Neural progenitor cell (in vitro differentiated cells): Measurements from ENCODE around the gene RNF213. TPM values are rescaled to one million over a fixed set of nuclear protein-coding genes. Genes with fewer than 3 reads are reported as not detected.

Experiments used
- DNase-seq: peaks from one replicate; pipeline ENCODE4 v3.0.0-alpha.2; 2016; ENCODE audit warnings: low spot score
- H2AFZ ChIP-seq: fragments of 200-600 bp; sonication (generic); replicated peaks from 2 replicates; pipeline ENCODE4 v1.6.1; 2016; ENCODE audit warnings: antibody characterized with exemption
- H3F3A ChIP-seq: fragments of 200-600 bp; sonication (generic); 2 replicates; pipeline ENCODE4 v1.6.1; 2016; ENCODE audit warnings: antibody characterized with exemption, low read depth
- H3K27ac ChIP-seq: fragments of 200-600 bp; sonication (generic); 2 replicates; pipeline ENCODE4 v1.5.1; 2016; ENCODE audit warnings: mild to moderate bottlenecking
- H3K27me3 ChIP-seq: fragments of 200-600 bp; sonication (generic); 2 replicates; pipeline ENCODE4 v1.6.1; 2016; ENCODE audit warnings: mild to moderate bottlenecking, moderate library complexity
- H3K36me3 ChIP-seq: fragments of 200-600 bp; sonication (generic); 2 replicates; pipeline ENCODE4 v1.5.1; 2016
- H3K4me1 ChIP-seq: fragments of 200-600 bp; sonication (generic); 2 replicates; pipeline ENCODE4 v1.6.1; 2016; ENCODE audit warnings: mixed run types
- H3K4me2 ChIP-seq: fragments of 200-600 bp; sonication (generic); 2 replicates; pipeline ENCODE4 v1.6.1; 2016
- H3K4me3 ChIP-seq: fragments of 200-600 bp; sonication (generic); 2 replicates; pipeline ENCODE4 v1.5.1; 2016
- H3K79me2 ChIP-seq: fragments of 200-600 bp; sonication (generic); 2 replicates; pipeline ENCODE4 v1.6.1; 2016; ENCODE audit warnings: low read depth
- H3K9ac ChIP-seq: fragments of 200-600 bp; sonication (generic); 2 replicates; pipeline ENCODE4 v1.6.1; 2016
- H3K9me3 ChIP-seq: fragments of 200-600 bp; sonication (generic); 2 replicates; pipeline ENCODE4 v1.5.1; 2016; ENCODE audit warnings: low read depth
- H4K20me1 ChIP-seq: fragments of 200-600 bp; sonication (generic); 2 replicates; pipeline ENCODE4 v1.6.1; 2016; ENCODE audit warnings: low read depth
- H3K27ac Mint-ChIP-seq: 3 replicates; pipeline ENCODE4 v1.8.0; 2021; ENCODE audit warnings: mixed read lengths
- H3K27me3 Mint-ChIP-seq: 2 replicates; pipeline ENCODE4 v1.8.0; 2022; ENCODE audit warnings: low read depth, mild to moderate bottlenecking, inconsistent platforms, moderate library complexity, mixed read lengths; ENCODE audit not compliant: insufficient read depth
- H3K36me3 Mint-ChIP-seq: 3 replicates; pipeline ENCODE4 v1.8.0; 2021; ENCODE audit warnings: mixed read lengths
- H3K4me1 Mint-ChIP-seq: 3 replicates; pipeline ENCODE4 v1.8.0; 2021; ENCODE audit warnings: mixed read lengths
- H3K4me3 Mint-ChIP-seq: 3 replicates; pipeline ENCODE4 v1.8.0; 2021; ENCODE audit warnings: mild to moderate bottlenecking, moderate library complexity, mixed read lengths
- H3K9me3 Mint-ChIP-seq: 3 replicates; pipeline ENCODE4 v1.8.0; 2020; ENCODE audit warnings: mixed read lengths
- CTCF ChIP-seq: fragments of 200-600 bp; sonication (generic); IDR thresholded peaks from 2 replicates; pipeline ENCODE4 v1.5.1; 2017; ENCODE audit warnings: antibody characterized with exemption, mild to moderate bottlenecking
- EZH2 ChIP-seq: fragments of 200-600 bp; sonication (generic); IDR thresholded peaks from 2 replicates; pipeline ENCODE4 v1.6.1; 2017; ENCODE audit warnings: antibody characterized with exemption, mild to moderate bottlenecking, moderate library complexity
- EZH2phosphoT487 ChIP-seq: fragments of 200-600 bp; sonication (generic); IDR thresholded peaks from 2 replicates; pipeline ENCODE4 v1.6.1; 2017; ENCODE audit warnings: antibody characterized with exemption
- total RNA-seq: library from RNA; depleted of rRNA; stranded (reverse); fragments of >200 nt; gene quantifications from 2 replicates; pipeline ENCODE4 v1.2.3, GENCODE V29; 2015; ENCODE audit warnings: low replicate concordance

RNF213 gene
- total RNA-seq, 1 donor from 2014 or later, result 19.8 TPM

- no peak overlapping the region for H3K27ac ChIP-seq
- no peak for DNase-seq
- H3K4me1 ChIP-seq, result no peaks in the 10 kb centered on the region
- H3K27me3 ChIP-seq, result no peaks in the 10 kb centered on the region
- no peaks in the 10 kb centered on the region for H3K9me3 ChIP-seq
- Mint-ChIP-seq H3K27ac (peak overlapping the region; percentile 53), H3K36me3 (peaks cover 14% of the 10 kb centered on the region), H3K4me1 (peaks cover 19% of the 10 kb centered on the region), H3K27me3 (peaks cover 2% of the 10 kb centered on the region), H3K9me3 (no peaks in the 10 kb centered on the region), H3K4me3 (no peak overlapping the region)
- H3K4me2 ChIP-seq, result no peak overlapping the region
- no peaks in the 10 kb centered on the region for H3F3A ChIP-seq
- TF ChIP-seq EZH2, result no peak
- no peak for TF ChIP-seq CTCF
- no peak for TF ChIP-seq EZH2phosphoT487
- no peak overlapping the region for H2AFZ ChIP-seq
- H3K9ac ChIP-seq, result no peak overlapping the region
- no peaks in the 10 kb centered on the region for H3K36me3 ChIP-seq
- H4K20me1 ChIP-seq, result no peaks in the 10 kb centered on the region
- no peaks in the 10 kb centered on the region for H3K79me2 ChIP-seq
- H3K4me3 ChIP-seq, result no peak overlapping the region
These were observed 29.5 kb downstream of the RNF213 start for GRCh38 chr17:80290156-80290555.

- Histone ChIP-seq H3F3A (no peaks in the 10 kb centered on the region), H3K36me3 (no peaks in the 10 kb centered on the region), H3K4me3 (no peak overlapping the region), H3K4me1 (no peaks in the 10 kb centered on the region), H3K79me2 (no peaks in the 10 kb centered on the region), H2AFZ (no peak overlapping the region), H3K4me2 (no peak overlapping the region), H3K27me3 (no peaks in the 10 kb centered on the region), H4K20me1 (no peaks in the 10 kb centered on the region), H3K27ac (no peak overlapping the region), H3K9me3 (no peaks in the 10 kb centered on the region), H3K9ac (no peak overlapping the region)
- H3K27me3 Mint-ChIP-seq, result peaks cover 2% of the 10 kb centered on the region
- H3K9me3 Mint-ChIP-seq, result no peaks in the 10 kb centered on the region
- TF ChIP-seq EZH2 (no peak), EZH2phosphoT487 (no peak), CTCF (no peak)
- H3K36me3 Mint-ChIP-seq, result peaks cover 14% of the 10 kb centered on the region
- H3K4me1 Mint-ChIP-seq, result peaks cover 19% of the 10 kb centered on the region
- H3K4me3 Mint-ChIP-seq, result no peak overlapping the region
- no peak for DNase-seq
- H3K27ac Mint-ChIP-seq, result peak overlapping the region; percentile 39
These were observed 30.6 kb downstream of the RNF213 start for GRCh38 chr17:80291260-80291659.

GRCh38 chr17:80291691-80292487 is 31.2 kb downstream of the RNF213 start:
- Mint-ChIP-seq H3K27ac (peak overlapping the region; percentile 57), H3K36me3 (peaks cover 14% of the 10 kb centered on the region)

More at GRCh38 chr17:80291691-80292487, 31.2 kb downstream of the RNF213 start:
- H2AFZ ChIP-seq, result no peak overlapping the region
- no peak overlapping the region for H3K4me3 ChIP-seq
- TF ChIP-seq CTCF (no peak), EZH2phosphoT487 (no peak), EZH2 (no peak)
- H3K27me3 ChIP-seq, result no peaks in the 10 kb centered on the region
- no peaks in the 10 kb centered on the region for H3K9me3 Mint-ChIP-seq
- H3K27ac ChIP-seq, result no peak overlapping the region
- H3K79me2 ChIP-seq, result no peaks in the 10 kb centered on the region
- no peak overlapping the region for H3K4me3 Mint-ChIP-seq
- peaks cover 2% of the 10 kb centered on the region for H3K27me3 Mint-ChIP-seq
- no peaks in the 10 kb centered on the region for H3K9me3 ChIP-seq
- peaks cover 19% of the 10 kb centered on the region for H3K4me1 Mint-ChIP-seq
- H4K20me1 ChIP-seq, result no peaks in the 10 kb centered on the region
- no peaks in the 10 kb centered on the region for H3K36me3 ChIP-seq
- H3K4me2 ChIP-seq, result no peak overlapping the region
- no peaks in the 10 kb centered on the region for H3K4me1 ChIP-seq
- no peaks in the 10 kb centered on the region for H3F3A ChIP-seq
- H3K9ac ChIP-seq, result no peak overlapping the region
- DNase-seq, result no peak
